ENCODE measurements around the gene PHKB. TPM values are rescaled to one million over a fixed set of nuclear protein-coding genes. Genes with fewer than 3 reads are reported as not detected.

PHKB gene
- total and polyA plus RNA-seq, 2 of the 8 experiments (the other 6 are each of a cell fraction or from before 2014, with no cell fraction given): 18.6 to 38.3 TPM

DNA sequence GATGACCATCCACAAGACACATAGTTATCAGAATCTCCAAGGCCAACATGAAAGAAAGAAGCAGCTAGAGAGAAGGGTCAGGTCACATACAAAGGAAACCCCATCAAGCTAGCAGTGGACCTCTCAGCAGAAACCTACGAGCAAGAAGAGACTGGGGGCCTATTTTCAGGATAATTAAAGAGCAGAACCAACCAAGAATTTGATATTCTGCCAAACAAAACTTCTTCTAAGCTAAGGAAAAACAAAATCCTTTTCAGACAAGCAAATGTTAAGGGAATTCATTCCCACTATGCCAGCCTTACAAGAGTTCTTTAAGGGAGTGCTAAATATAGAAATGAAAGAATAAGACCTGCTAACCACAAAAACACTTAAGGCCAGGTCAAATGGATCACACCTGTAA is 48.1 kb upstream of the PHKB start:
- no peaks in the 10 kb centered on the region for H4K20me1 ChIP-seq (replicated peaks in 1 of 2; ENCODE audit: control insufficient read depth in 1 of 2, insufficient read depth in 2 of 2, low read length in 2 of 2)
- WGBS, 2 experiments (ENCODE audit: extremely low coverage in 1 of 2, insufficient coverage in 1 of 2, insufficient read length in 1 of 2, insufficient replicate concordance in 2 of 2, low coverage in 1 of 2, low lambda C conversion rate in 2 of 2, missing lambda C conversion rate in 1 of 2): 83% methylated on average over 1 of the region's 1 CpG; no CpG with 5 or more reads in 1 of the 2 experiments
- TF ChIP-seq JUND (IDR thresholded peaks at IDR 0.05; ENCODE audit: low read length) (no peak), SIN3A (conservative IDR thresholded peaks at IDR 0.05 in 1 of 2, IDR thresholded peaks at IDR 0.05 in 1 of 2; ENCODE audit: low read depth in 1 of 2, low read length in 2 of 2) (no peak), SIRT6 (IDR thresholded peaks at IDR 0.05; ENCODE audit: low read length) (no peak), MAFK (IDR thresholded peaks at IDR 0.05; ENCODE audit: low read depth, low read length) (no peak), RAD21 (IDR thresholded peaks at IDR 0.05 in 1 of 2, conservative IDR thresholded peaks at IDR 0.05 in 1 of 2; ENCODE audit: low read depth in 2 of 2, low read length in 2 of 2) (no peak), BRCA1 (IDR thresholded peaks at IDR 0.05; ENCODE audit: low read depth, low read length) (no peak), RFX5 (IDR thresholded peaks at IDR 0.05; ENCODE audit: borderline replicate concordance, low read depth, low read length) (no peak), TAF1 (IDR thresholded peaks at IDR 0.05; ENCODE audit: low read depth, low read length) (no peak), JUN (IDR thresholded peaks at IDR 0.05; ENCODE audit: low read depth, low read length) (no peak), SP4 (IDR thresholded peaks at IDR 0.05; ENCODE audit: low read length) (no peak), GABPA (IDR thresholded peaks at IDR 0.05; ENCODE audit: borderline replicate concordance, insufficient read depth, low read length) (no peak), CEBPB (IDR thresholded peaks at IDR 0.05; ENCODE audit: low read depth, low read length) (no peak)
- TF ChIP-seq, protein P1, sequence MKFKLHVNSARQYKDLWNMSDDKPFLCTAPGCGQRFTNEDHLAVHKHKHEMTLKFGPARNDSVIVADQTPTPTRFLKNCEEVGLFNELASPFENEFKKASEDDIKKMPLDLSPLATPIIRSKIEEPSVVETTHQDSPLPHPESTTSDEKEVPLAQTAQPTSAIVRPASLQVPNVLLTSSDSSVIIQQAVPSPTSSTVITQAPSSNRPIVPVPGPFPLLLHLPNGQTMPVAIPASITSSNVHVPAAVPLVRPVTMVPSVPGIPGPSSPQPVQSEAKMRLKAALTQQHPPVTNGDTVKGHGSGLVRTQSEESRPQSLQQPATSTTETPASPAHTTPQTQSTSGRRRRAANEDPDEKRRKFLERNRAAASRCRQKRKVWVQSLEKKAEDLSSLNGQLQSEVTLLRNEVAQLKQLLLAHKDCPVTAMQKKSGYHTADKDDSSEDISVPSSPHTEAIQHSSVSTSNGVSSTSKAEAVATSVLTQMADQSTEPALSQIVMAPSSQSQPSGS (IDR thresholded peaks at IDR 0.05; ENCODE audit: low read length): no peak

More for the DNA sequence above, 48.1 kb upstream of the PHKB start:
- no peak overlapping the region for H3K4ac ChIP-seq (replicated peaks; ENCODE audit: insufficient read length, low read depth, low read length)
- no peak overlapping the region for H3K4me3 ChIP-seq (ENCODE audit: extremely low read depth in 1 of 4, insufficient read depth in 2 of 4, low read depth in 3 of 4, low read length in 4 of 4)
- H3K14ac ChIP-seq (ENCODE audit: insufficient read length): no peak overlapping the region
- no peaks in the 10 kb centered on the region for H3K36me3 ChIP-seq (ENCODE audit: control insufficient read depth in 2 of 4, insufficient read depth in 4 of 4, low read length in 3 of 4)
- no peak overlapping the region for H2BK5ac ChIP-seq (ENCODE audit: low read depth, low read length)
- H3K4me2 ChIP-seq (ENCODE audit: insufficient read depth in 1 of 2, low read depth in 2 of 2, low read length in 2 of 2): no peak overlapping the region
- no peaks in the 10 kb centered on the region for H3K79me1 ChIP-seq (ENCODE audit: low read depth, low read length)
- no peak overlapping the region for H3K23ac ChIP-seq (ENCODE audit: insufficient read length)
- H3K23me2 ChIP-seq (ENCODE audit: low read depth, low read length): no peaks in the 10 kb centered on the region
- H2BK15ac ChIP-seq (ENCODE audit: low read length): no peak overlapping the region
- no peak for FAIRE-seq
- no peak overlapping the region for H2BK12ac ChIP-seq (ENCODE audit: low read depth, low read length)
- no peak for DNase-seq (ENCODE audit: low read depth in 1 of 2, low spot score in 2 of 2)
- H3K9me3 ChIP-seq (ENCODE audit: insufficient read depth in 2 of 2, low read depth in 1 of 2, low read length in 1 of 2): no peaks in the 10 kb centered on the region
- ChIA-PET POLR2A (ENCODE audit: partially characterized antibody) (no interaction called here), CTCF (ENCODE audit: partially characterized antibody) (no interaction called here)
- H3K27me3 ChIP-seq (replicated peaks in 1 of 4; ENCODE audit: control insufficient read depth in 3 of 4, extremely low read depth in 1 of 4, insufficient read depth in 3 of 4, low read length in 3 of 4): no peaks in the 10 kb centered on the region
- no peak overlapping the region for H3K18ac ChIP-seq (ENCODE audit: extremely low read depth, low read length)
- H4K91ac ChIP-seq (replicated peaks; ENCODE audit: insufficient read length, low read length): no peak overlapping the region
- H3K56ac ChIP-seq (replicated peaks; ENCODE audit: insufficient read length, low read depth, low read length): no peak overlapping the region
- H2AFZ ChIP-seq (ENCODE audit: low read length): no peak overlapping the region
- H3K4me1 ChIP-seq (replicated peaks in 1 of 4; ENCODE audit: control insufficient read depth in 3 of 4, insufficient read depth in 4 of 4, low read length in 3 of 4): no peaks in the 10 kb centered on the region
- no peak overlapping the region for H3K27ac ChIP-seq (ENCODE audit: low read depth, low read length)
- no peak overlapping the region for H3K9ac ChIP-seq (replicated peaks in 1 of 4; ENCODE audit: extremely low read depth in 1 of 4, low read depth in 3 of 4, low read length in 3 of 4)
- H4K8ac ChIP-seq (ENCODE audit: extremely low read depth, insufficient read depth, low read length): no peak overlapping the region
- H3K79me2 ChIP-seq (ENCODE audit: control insufficient read depth in 1 of 2, insufficient read depth in 2 of 2, low read length in 2 of 2): no peaks in the 10 kb centered on the region
- no peak overlapping the region for H2BK20ac ChIP-seq (ENCODE audit: low read length)
- H2BK120ac ChIP-seq (replicated peaks; ENCODE audit: low read depth, low read length): no peak overlapping the region
- no peak overlapping the region for H2AK5ac ChIP-seq (ENCODE audit: low read depth, low read length)
- H4K5ac ChIP-seq (ENCODE audit: insufficient read length, low read depth, low read length): no peak overlapping the region

All from H1 (cell line).